NCI-H1417 (cell line): ENCODE measurements around the gene NHSL2.
"Not testable (repeated sequence)": the region's sequence is repeated elsewhere in the genome, so short reads cannot be mapped to it uniquely, and the experiment has no call there.

Source experiments
- DNase-seq, 3 experiments: peaks; one replicate each; lab custom pipeline; 2025; lab: John Stamatoyannopoulos, UW

Gene NHSL2

GRCh38 chrX:71910643-71910985 is at the start of gene NHSL2:
Gene NHSL2, plus strand, starts transcription at chrX:71910845.
- DNase-seq, result no peak

- DNase-seq, result no peak
Observed at GRCh38 chrX:71867680-71868079, 43.0 kb upstream of the NHSL2 start.

GRCh38 chrX:71869566-71869965 is 41.1 kb upstream of the NHSL2 start:
- DNase-seq, result not testable (repeated sequence)

- peak in 1 of 3 experiments; percentile 12 for DNase-seq
Observed at GRCh38 chrX:71870208-71871098, 40.2 kb upstream of the NHSL2 start.

DNA sequence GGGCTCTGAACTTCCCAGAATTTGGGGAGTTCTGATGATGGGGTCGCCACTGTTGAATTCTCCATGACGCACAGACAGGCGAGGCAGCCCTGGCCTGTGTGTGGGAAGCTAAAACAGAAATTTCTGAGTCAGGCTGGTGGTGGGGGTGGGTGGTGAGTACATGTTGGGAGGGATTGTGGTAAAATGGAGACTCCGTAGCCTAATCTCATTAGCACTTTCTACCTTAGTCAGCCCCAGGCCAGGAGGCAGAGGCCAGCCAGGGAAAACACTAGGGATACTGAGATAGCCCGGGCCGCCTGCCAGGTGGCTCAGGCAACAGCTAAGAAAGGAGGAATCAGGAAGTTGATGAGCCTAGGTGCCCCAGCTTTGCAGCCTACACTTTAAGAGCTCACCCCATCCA is 39.3 kb upstream of the NHSL2 start:
- DNase-seq, result no peak

GRCh38 chrX:71872542-71873458 is 37.8 kb upstream of the NHSL2 start:
- DNase-seq, result no peak

GRCh38 chrX:71873459-71873833 is 37.2 kb upstream of the NHSL2 start:
- DNase-seq, result no peak

DNA sequence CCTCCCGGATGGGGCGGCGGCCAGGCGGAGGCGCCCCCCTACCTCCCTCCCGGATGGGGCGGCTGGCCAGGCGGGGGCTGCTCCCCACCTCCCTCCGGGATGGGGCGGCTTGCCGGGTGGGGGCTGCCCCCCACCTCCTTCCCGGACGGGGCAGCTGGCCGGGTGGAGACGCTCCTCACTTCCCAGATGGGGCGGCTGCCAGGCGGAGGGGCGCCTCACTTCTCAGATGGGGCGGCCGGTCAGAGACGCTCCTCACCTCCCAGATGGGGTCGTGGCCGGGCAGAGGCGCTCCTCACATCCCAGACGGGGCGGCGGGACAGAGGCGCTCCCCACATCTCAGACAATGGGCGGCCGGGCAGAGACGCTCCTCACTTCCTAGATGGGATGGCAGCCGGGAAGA is 33.8 kb upstream of the NHSL2 start:
- DNase-seq, result not testable (repeated sequence)

- no peak for DNase-seq
Observed at GRCh38 chrX:71885099-71885498, 25.5 kb upstream of the NHSL2 start.

- no peak for DNase-seq
Observed at GRCh38 chrX:71895607-71896006, 15.0 kb upstream of the NHSL2 start.

GRCh38 chrX:71906144-71906543 is 4.5 kb upstream of the NHSL2 start:
- no peak for DNase-seq

- no peak for DNase-seq
Observed at GRCh38 chrX:71908387-71908786, 2.3 kb upstream of the NHSL2 start.

DNA sequence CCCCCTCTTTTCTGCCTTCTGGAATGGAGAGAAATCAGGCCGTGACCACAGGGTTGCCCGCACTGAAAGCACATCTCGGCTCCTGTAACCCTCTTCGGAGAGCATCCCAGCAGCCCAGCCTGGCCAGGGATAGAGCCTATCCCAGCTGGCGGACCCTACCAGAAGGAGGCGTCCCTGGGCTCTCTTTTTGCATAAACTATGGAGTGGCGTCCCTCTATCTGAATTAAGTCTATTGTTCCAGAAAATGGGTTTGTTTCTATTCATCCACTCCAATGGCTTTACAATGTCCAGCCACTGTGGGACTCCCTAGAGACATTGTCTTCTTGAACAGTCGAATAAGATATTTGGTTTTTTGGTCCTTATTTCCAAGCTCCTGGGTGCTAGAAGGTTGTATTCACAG is 689 bp upstream of the NHSL2 start:
- no peak for DNase-seq

GRCh38 chrX:71910986-71911730 is 513 bp downstream of the NHSL2 start:
- DNase-seq, result no peak

- DNase-seq, result no peak
Observed at GRCh38 chrX:71911731-71912050, 1.0 kb downstream of the NHSL2 start.

DNA sequence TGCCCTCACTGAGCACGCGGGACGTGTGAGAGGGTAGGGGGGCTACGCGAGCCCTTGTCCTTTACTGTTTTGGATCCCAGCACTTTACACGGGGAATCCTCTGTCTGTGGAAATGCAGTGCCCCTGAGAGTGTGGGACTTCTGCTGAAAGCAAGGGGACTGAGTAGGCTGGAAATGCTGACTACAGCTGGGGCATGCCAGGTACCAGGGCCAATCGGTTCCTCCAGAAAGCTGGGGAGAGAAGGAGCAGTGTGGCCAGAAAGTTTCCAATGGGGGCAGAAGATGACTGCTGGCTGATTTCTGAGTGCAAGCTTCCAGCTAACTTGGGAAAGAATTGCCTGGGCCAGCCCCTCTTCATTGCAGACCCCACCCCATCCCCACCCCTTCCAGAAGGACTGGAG is 1.5 kb downstream of the NHSL2 start:
- DNase-seq, result no peak

DNA sequence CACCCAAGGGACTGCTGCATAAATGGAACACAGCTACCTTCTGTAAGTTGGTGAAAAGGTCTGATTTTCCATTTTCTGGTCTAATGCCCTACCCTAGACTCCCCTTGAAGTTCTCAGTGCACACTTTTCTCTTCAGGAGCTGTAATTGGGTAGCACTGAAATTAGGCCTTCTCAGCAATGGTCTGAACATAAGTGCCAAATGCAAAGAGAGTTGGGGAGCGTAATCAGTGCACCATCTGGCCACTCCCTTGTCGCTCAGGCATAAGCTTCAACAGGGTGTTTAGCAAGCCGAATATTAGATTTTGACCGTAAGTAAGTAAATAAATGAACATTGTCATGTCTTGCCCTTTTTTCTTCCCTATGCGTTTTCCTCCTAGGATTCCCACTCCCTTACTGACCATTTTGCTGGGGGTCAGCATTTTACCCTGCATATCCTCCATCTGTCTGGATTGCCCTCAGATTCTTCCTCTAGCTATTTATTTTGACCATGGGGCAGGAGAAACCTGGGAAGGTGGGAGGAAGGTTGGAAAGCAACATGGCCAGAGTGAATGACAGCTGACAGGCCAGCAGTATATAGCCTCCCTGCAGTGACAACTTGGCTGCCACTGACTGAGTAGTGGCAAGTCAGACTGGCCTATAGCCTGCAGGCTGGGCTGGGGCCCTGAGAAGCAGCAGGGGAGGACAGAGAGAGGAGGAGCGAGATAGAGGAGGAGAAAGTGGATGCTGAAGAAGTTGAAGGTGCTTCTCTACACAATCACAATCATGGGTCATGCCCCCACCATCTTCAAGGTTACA is 2.7 kb downstream of the NHSL2 start:
- no peak for DNase-seq

DNA sequence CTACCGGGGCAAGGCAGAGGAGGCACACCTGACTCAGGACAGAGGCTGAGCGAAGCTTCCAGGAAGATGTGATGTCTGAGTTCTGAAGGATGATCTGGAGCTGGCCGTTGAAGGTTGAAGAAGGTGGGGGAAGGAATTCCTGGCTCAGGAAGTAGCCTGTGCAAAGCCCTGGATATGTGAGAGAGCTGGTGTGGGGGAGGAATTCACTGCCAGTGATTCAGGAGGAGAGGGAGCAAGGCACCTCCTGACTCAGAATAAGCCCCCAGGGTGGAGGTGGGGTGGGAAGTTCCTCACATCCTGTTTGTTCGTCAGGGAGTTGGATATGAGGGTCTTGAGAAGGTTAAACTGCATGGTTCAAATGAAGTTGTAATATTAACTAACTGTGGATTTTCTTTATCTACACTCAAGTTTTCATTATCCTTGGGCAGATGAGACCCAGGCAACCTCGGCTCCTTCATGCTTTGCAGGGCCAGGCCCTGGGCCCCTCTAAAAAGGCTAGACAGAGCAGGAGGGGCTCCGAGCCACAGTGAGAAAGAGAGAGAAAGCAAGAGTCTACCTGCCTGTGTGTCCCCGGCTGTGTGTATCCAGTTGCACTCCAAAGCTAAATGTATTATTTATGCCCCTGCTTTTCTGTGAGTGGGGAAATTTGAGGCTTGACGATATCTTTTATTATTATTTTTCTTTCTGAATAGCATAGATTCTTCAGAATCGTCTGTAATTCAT is 7.1 kb downstream of the NHSL2 start:
- no peak for DNase-seq

DNA sequence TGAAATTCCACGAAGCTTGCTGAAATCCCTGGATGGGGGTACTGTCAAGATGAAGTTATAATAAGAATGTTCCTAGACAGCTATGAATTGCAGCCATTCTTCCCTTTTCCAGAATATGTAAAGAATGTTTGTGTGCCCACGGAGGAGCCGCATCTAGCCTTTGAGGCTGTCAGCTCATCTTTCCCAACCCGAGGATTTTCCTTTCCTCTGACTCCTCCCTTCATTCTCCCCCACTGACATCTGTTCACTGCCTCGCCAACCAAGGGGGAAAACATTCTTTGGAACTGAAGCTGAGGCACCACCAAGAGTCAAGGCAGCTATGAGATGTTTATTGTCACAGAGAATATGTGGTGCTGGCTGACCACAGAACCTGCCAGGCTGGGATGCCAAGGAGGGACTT is 8.8 kb downstream of the NHSL2 start:
- DNase-seq, result no peak

GRCh38 chrX:71919886-71920285 is 9.2 kb downstream of the NHSL2 start:
- no peak for DNase-seq

DNA sequence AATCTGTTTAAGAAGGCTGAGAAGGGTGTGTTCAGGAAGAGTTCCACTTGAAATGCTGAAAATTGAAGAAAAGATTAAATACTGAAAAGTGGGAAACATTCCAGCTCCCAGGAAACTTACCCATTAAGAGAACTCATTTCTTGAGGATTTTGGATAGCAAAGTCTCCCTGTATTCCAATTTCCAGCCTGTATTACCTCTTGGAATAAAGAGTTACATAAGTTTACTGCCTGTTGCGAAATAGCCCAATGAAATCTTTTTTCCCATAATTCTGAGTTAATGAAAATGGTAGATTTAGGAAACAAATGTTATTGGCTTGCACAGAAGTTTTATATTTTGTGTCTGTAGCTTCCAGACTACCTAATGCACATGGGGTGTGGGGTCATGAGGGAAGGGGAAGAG is 12.0 kb downstream of the NHSL2 start:
- no peak for DNase-seq
